ENCODE results near the gene FGD2.

DNA sequence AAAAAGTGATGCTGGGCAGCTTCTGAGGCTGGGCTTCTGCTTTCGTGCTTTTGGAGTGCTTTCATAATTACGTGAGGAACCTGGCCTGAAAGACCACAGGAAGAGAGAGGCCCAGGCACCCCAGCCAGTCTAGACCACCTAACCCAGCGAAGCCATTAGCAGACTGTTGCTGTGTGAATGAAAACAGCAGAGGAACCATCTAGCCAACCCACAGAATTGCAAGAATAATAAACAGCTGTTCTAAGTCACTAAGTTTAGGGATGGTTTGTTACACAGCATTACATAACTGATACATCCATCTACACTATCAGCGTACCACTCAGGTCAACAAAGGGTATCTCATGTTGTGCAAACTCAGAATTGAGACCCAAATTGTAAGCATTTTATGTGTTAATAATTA is 34.5 kb downstream of the FGD2 start:
- TF ChIP-seq, protein P1, sequence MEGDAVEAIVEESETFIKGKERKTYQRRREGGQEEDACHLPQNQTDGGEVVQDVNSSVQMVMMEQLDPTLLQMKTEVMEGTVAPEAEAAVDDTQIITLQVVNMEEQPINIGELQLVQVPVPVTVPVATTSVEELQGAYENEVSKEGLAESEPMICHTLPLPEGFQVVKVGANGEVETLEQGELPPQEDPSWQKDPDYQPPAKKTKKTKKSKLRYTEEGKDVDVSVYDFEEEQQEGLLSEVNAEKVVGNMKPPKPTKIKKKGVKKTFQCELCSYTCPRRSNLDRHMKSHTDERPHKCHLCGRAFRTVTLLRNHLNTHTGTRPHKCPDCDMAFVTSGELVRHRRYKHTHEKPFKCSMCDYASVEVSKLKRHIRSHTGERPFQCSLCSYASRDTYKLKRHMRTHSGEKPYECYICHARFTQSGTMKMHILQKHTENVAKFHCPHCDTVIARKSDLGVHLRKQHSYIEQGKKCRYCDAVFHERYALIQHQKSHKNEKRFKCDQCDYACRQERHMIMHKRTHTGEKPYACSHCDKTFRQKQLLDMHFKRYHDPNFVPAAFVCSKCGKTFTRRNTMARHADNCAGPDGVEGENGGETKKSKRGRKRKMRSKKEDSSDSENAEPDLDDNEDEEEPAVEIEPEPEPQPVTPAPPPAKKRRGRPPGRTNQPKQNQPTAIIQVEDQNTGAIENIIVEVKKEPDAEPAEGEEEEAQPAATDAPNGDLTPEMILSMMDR (IDR thresholded peaks at IDR 0.05; ENCODE audit: poor library complexity, severe bottlenecking), result no peak
- TF ChIP-seq RAD21 (conservative IDR thresholded peaks at IDR 0.05), result no peak
- TF ChIP-seq POLR2AphosphoS5 (IDR thresholded peaks at IDR 0.05), result no peak

All from neural cell (in vitro differentiated cells).